Measurements from ENCODE around the gene SLC66A1.
A peak's percentile ranks its signal among the peaks of the same experiment; 100 is the strongest.

SLC66A1 gene

DNA sequence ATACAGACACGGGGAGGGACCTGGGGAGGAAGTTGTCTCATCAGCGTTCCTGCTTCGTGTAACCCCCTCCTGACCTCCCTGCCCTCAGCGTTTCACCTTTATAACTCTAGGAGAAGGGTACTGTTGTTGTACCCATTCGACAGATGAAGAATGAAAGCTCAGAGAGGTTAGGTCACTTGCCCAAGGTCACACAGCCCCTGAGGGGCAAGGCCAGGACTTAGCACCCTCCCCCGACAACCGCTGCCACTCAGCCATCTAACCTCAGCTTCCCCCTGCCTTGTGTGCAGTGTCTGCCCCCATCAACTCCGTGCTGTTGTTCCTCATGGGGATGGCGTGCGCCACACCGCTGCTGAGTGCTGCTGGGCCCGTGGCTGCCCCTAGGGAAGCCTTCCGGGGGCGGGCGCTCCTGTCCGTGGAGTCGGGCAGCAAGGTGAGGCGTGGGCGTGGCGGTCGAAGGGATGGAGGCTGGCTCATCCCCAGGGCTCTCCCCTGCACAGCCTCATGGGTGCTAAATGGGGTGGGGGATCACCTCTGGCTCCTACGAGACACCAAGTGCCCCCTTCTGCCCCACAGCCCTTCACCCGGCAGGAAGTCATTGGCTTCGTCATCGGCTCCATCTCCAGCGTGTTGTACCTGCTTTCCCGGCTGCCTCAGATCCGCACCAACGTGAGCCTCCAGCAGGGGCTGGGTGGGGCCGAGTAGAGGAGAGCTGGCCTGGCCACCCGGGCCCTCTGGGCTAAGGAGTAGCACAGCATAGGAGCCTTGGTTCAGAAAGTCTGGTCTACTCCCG lies 14.0 kb downstream of the SLC66A1 start:
- H3K27ac Mint-ChIP-seq = no peak overlapping the region
- no peak overlapping the region for H3K4me3 Mint-ChIP-seq
- peaks cover 100% of the 10 kb centered on the region for H3K36me3 Mint-ChIP-seq (ENCODE audit: low read depth)
- peaks cover 28% of the 10 kb centered on the region for H3K4me1 Mint-ChIP-seq (ENCODE audit: low read depth)
- H3K27me3 Mint-ChIP-seq = no peaks in the 10 kb centered on the region
- intact Hi-C loops (cut with micrococcal nuclease) = no loop called here
- no peaks in the 10 kb centered on the region for H3K9me3 Mint-ChIP-seq

- peaks cover 100% of the 10 kb centered on the region for H3K36me3 Mint-ChIP-seq (ENCODE audit: low read depth)
- peaks cover 26% of the 10 kb centered on the region for H3K4me1 Mint-ChIP-seq (ENCODE audit: low read depth)
- no peak overlapping the region for H3K27ac Mint-ChIP-seq
- H3K27me3 Mint-ChIP-seq = no peaks in the 10 kb centered on the region
- H3K9me3 Mint-ChIP-seq = no peaks in the 10 kb centered on the region
- H3K4me3 Mint-ChIP-seq = no peak overlapping the region
- intact Hi-C loops (cut with micrococcal nuclease) = no loop called here
Measured at GRCh38 chr1:19326748-19327065, 14.6 kb downstream of the SLC66A1 start.

GRCh38 chr1:19327301-19327700 lies 15.2 kb downstream of the SLC66A1 start:
- H3K27me3 Mint-ChIP-seq = no peaks in the 10 kb centered on the region
- peaks cover 100% of the 10 kb centered on the region for H3K36me3 Mint-ChIP-seq (ENCODE audit: low read depth)
- no peaks in the 10 kb centered on the region for H3K9me3 Mint-ChIP-seq
- no peak overlapping the region for H3K27ac Mint-ChIP-seq
- H3K4me1 Mint-ChIP-seq (ENCODE audit: low read depth) = peaks cover 20% of the 10 kb centered on the region
- H3K4me3 Mint-ChIP-seq = no peak overlapping the region
- intact Hi-C loops (cut with micrococcal nuclease) = no loop called here

DNA sequence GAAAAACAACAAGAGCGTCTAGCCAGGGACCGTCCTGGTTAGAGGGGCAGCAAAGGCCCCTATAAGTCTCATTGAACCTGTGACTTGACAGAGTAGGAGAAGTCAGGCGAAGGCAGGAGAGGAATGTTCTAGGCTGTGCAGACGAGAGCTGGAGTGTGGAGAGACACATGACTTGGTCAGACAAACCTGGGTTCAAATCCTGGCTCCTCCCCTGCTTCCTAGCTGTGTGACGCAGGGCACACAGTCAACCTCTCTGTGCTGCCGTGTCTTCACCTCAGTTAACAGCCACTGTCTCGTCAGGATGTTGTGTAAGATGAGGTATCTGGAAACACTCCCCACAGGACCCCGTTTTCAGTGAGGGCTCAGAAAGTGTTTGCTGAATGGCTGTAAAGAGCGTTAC lies 15.6 kb downstream of the SLC66A1 start:
- H3K27ac Mint-ChIP-seq = no peak overlapping the region
- peaks cover 100% of the 10 kb centered on the region for H3K36me3 Mint-ChIP-seq (ENCODE audit: low read depth)
- H3K27me3 Mint-ChIP-seq = no peaks in the 10 kb centered on the region
- H3K9me3 Mint-ChIP-seq = no peaks in the 10 kb centered on the region
- no peak overlapping the region for H3K4me3 Mint-ChIP-seq
- intact Hi-C loops (cut with micrococcal nuclease) = no loop called here
- H3K4me1 Mint-ChIP-seq (ENCODE audit: low read depth) = peaks cover 16% of the 10 kb centered on the region

- Mint-ChIP-seq H3K27ac (no peak overlapping the region), H3K9me3 (no peaks in the 10 kb centered on the region), H3K4me1 (ENCODE audit: low read depth) (peaks cover 8% of the 10 kb centered on the region), H3K27me3 (no peaks in the 10 kb centered on the region), H3K4me3 (no peak overlapping the region), H3K36me3 (ENCODE audit: low read depth) (peaks cover 100% of the 10 kb centered on the region)
- intact Hi-C loops (cut with micrococcal nuclease) = no loop called here
Measured at GRCh38 chr1:19328486-19328885, 16.4 kb downstream of the SLC66A1 start.

- Mint-ChIP-seq H3K27me3 (no peaks in the 10 kb centered on the region), H3K9me3 (no peaks in the 10 kb centered on the region), H3K27ac (peak overlapping the region; percentile 1), H3K36me3 (ENCODE audit: low read depth) (peaks cover 98% of the 10 kb centered on the region), H3K4me1 (ENCODE audit: low read depth) (peaks cover 7% of the 10 kb centered on the region), H3K4me3 (no peak overlapping the region)
- intact Hi-C loops (cut with micrococcal nuclease) = no loop called here
Measured at GRCh38 chr1:19329188-19329587, 17.1 kb downstream of the SLC66A1 start.

DNA sequence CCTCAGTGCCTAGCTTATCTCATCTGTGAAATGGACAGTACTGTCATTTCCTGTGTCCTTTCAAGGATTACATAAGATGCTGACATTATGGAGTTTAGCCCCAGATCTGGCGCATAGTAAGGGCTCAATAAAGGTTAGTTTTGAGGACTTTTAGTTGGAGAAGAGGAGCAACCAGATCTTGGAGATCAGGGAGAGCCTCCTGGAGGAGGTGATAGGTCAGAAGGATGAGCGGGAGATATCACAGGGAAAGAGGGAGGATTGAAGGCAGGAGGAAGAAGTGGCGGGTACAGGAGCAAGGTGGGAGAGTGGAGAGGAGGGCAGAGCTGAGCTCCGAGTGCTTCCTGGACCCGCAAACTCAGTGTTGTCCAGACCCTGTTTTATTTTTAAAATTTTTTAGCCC lies 17.5 kb downstream of the SLC66A1 start:
- no peaks in the 10 kb centered on the region for H3K27me3 Mint-ChIP-seq
- no peak overlapping the region for H3K4me3 Mint-ChIP-seq
- H3K4me1 Mint-ChIP-seq (ENCODE audit: low read depth) = peaks cover 5% of the 10 kb centered on the region
- H3K36me3 Mint-ChIP-seq (ENCODE audit: low read depth) = peaks cover 94% of the 10 kb centered on the region
- intact Hi-C loops (cut with micrococcal nuclease) = no loop called here
- peak overlapping the region; percentile 1 for H3K27ac Mint-ChIP-seq
- H3K9me3 Mint-ChIP-seq = no peaks in the 10 kb centered on the region

GRCh38 chr1:19330449-19331135 lies 18.5 kb downstream of the SLC66A1 start:
- Mint-ChIP-seq H3K27me3 (no peaks in the 10 kb centered on the region), H3K9me3 (no peaks in the 10 kb centered on the region), H3K27ac (peak overlapping the region; percentile 20), H3K4me3 (no peak overlapping the region), H3K4me1 (ENCODE audit: low read depth) (no peaks in the 10 kb centered on the region), H3K36me3 (ENCODE audit: low read depth) (peaks cover 84% of the 10 kb centered on the region)
- intact Hi-C loops (cut with micrococcal nuclease) = no loop called here

- H3K36me3 Mint-ChIP-seq (ENCODE audit: low read depth) = peaks cover 80% of the 10 kb centered on the region
- H3K27me3 Mint-ChIP-seq = no peaks in the 10 kb centered on the region
- intact Hi-C loops (cut with micrococcal nuclease) = no loop called here
- H3K9me3 Mint-ChIP-seq = no peaks in the 10 kb centered on the region
- no peaks in the 10 kb centered on the region for H3K4me1 Mint-ChIP-seq (ENCODE audit: low read depth)
- no peak overlapping the region for H3K4me3 Mint-ChIP-seq
- H3K27ac Mint-ChIP-seq = no peak overlapping the region
Measured at GRCh38 chr1:19331262-19331878, 19.2 kb downstream of the SLC66A1 start.

GRCh38 chr1:19332832-19333231 lies 20.7 kb downstream of the SLC66A1 start:
- H3K9me3 Mint-ChIP-seq = no peaks in the 10 kb centered on the region
- no peaks in the 10 kb centered on the region for H3K4me1 Mint-ChIP-seq (ENCODE audit: low read depth)
- no peak overlapping the region for H3K4me3 Mint-ChIP-seq
- no peak overlapping the region for H3K27ac Mint-ChIP-seq
- H3K36me3 Mint-ChIP-seq (ENCODE audit: low read depth) = peaks cover 80% of the 10 kb centered on the region
- intact Hi-C loops (cut with micrococcal nuclease) = no loop called here
- H3K27me3 Mint-ChIP-seq = no peaks in the 10 kb centered on the region

- no peaks in the 10 kb centered on the region for H3K9me3 Mint-ChIP-seq
- no peak overlapping the region for H3K4me3 Mint-ChIP-seq
- intact Hi-C loops (cut with micrococcal nuclease) = no loop called here
- H3K27me3 Mint-ChIP-seq = no peaks in the 10 kb centered on the region
- peaks cover 80% of the 10 kb centered on the region for H3K36me3 Mint-ChIP-seq (ENCODE audit: low read depth)
- H3K4me1 Mint-ChIP-seq (ENCODE audit: low read depth) = no peaks in the 10 kb centered on the region
- no peak overlapping the region for H3K27ac Mint-ChIP-seq
Measured at GRCh38 chr1:19333587-19334354, 21.6 kb downstream of the SLC66A1 start.

DNA sequence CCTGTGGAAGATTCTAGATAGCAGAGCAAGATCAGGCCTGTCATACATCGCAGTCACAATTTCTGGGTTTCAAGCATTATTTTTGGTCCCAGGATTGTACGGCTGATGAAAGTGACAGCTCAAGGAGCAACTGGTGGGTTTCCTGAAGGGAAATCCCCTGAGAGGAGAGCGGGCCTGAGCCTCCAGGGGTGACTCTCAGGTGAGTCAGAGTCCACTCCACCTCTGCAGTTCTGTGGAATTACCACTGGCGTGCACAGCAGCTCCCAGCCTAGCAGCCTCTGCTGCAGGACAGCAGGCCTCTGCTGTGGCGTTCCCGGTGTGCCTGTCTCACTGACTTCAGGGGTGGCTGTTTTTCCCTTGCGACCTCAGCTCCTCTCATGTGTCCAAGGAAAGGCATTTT lies 24.4 kb downstream of the SLC66A1 start:
- H3K27me3 Mint-ChIP-seq = no peaks in the 10 kb centered on the region
- no peak overlapping the region for H3K4me3 Mint-ChIP-seq
- no peak overlapping the region for H3K27ac Mint-ChIP-seq
- intact Hi-C loops (cut with micrococcal nuclease) = no loop called here
- no peaks in the 10 kb centered on the region for H3K9me3 Mint-ChIP-seq
- peaks cover 80% of the 10 kb centered on the region for H3K36me3 Mint-ChIP-seq (ENCODE audit: low read depth)
- H3K4me1 Mint-ChIP-seq (ENCODE audit: low read depth) = peaks cover 6% of the 10 kb centered on the region

DNA sequence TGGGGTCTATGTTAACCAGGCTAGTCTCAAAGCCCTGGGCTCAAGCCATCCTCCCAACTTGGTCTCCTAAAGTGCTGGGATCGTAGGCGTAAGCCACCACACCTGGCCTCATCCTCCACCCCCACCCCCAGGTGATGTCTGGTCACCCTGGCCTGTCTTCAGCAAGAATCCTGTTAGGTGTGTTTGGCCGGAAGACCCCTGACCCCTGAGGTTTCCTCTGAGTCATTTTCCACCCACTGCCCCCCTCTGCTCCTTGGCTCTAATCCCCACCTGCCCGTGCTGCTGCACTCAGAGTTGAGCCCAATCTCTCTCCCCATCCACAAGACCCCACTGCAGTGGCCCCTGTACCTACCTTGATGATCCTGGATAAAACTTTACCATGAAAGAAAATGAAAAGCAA lies 25.2 kb downstream of the SLC66A1 start:
- Mint-ChIP-seq H3K36me3 (ENCODE audit: low read depth) (peaks cover 80% of the 10 kb centered on the region), H3K4me3 (no peak overlapping the region), H3K9me3 (no peaks in the 10 kb centered on the region), H3K27ac (peak overlapping the region; percentile 11), H3K27me3 (no peaks in the 10 kb centered on the region), H3K4me1 (ENCODE audit: low read depth) (peaks cover 12% of the 10 kb centered on the region)
- intact Hi-C loops (cut with micrococcal nuclease) = no loop called here

DNA sequence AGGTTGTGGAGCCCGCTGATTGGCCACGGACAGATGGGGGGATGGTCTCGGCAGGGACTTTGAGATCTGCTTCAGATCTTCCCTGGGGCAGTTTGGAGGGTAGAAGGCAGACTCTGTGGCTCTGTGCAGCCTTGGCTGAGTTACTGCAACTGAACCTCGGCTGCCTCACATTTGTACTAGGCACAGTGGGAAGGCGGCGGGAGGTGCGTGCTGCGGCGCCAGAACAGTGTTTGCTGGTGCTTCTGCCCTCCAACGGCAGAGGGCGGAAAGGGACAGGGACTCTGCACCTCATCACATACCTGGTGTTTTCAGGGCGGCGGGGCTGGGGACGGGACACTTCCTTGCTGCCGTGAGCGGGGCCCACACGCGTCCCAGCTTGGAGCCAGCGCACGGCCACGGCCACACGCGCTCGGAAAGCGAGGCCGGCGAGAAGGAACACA lies 26.2 kb downstream of the SLC66A1 start:
- Mint-ChIP-seq H3K27me3 (no peaks in the 10 kb centered on the region), H3K4me3 (no peak overlapping the region), H3K4me1 (ENCODE audit: low read depth) (peaks cover 12% of the 10 kb centered on the region), H3K36me3 (ENCODE audit: low read depth) (peaks cover 80% of the 10 kb centered on the region), H3K9me3 (no peaks in the 10 kb centered on the region), H3K27ac (no peak overlapping the region)
- intact Hi-C loops (cut with micrococcal nuclease) = no loop called here

Data from dendritic cell treated with granulocyte-macrophage colony-stimulating factor and Interleukin-4, amounts not matched to agents 40 ng/mL and 50 ng/mL, for 4 days (primary cell).